Measurements from ENCODE around the gene ITGA1.

Gene ITGA1

GRCh38 chr5:52897238-52897614, 109.5 kb downstream of the ITGA1 start:
- no peak for DNase-seq (ENCODE audit: low spot score)

GRCh38 chr5:52898961-52899680, 111.4 kb downstream of the ITGA1 start:
- no peak for DNase-seq (ENCODE audit: low spot score)

- DNase-seq (ENCODE audit: low spot score): no peak
Observed at GRCh38 chr5:52903142-52903541, 115.4 kb downstream of the ITGA1 start.

- no peak for DNase-seq (ENCODE audit: low spot score)
Observed at GRCh38 chr5:52906343-52906742, 118.6 kb downstream of the ITGA1 start.

- no peak for DNase-seq (ENCODE audit: low spot score)
Observed at GRCh38 chr5:52906845-52907244, 119.1 kb downstream of the ITGA1 start.

GRCh38 chr5:52909192-52909591, 121.5 kb downstream of the ITGA1 start:
- no peak for DNase-seq (ENCODE audit: low spot score)

- DNase-seq (ENCODE audit: low spot score): no peak
Observed at GRCh38 chr5:52910071-52910470, 122.4 kb downstream of the ITGA1 start.

GRCh38 chr5:52915176-52915875, 127.6 kb downstream of the ITGA1 start:
- peak; percentile 78 for DNase-seq (ENCODE audit: low spot score)

GRCh38 chr5:52920929-52921328, 133.2 kb downstream of the ITGA1 start:
- no peak for DNase-seq (ENCODE audit: low spot score)

GRCh38 chr5:52922384-52922783, 134.7 kb downstream of the ITGA1 start:
- no peak for DNase-seq (ENCODE audit: low spot score)

GRCh38 chr5:52924456-52924855, 136.7 kb downstream of the ITGA1 start:
- no peak for DNase-seq (ENCODE audit: low spot score)

- DNase-seq (ENCODE audit: low spot score): no peak
Observed at GRCh38 chr5:52925001-52925400, 137.3 kb downstream of the ITGA1 start.

GRCh38 chr5:52928689-52929088, 141.0 kb downstream of the ITGA1 start:
- DNase-seq (ENCODE audit: low spot score): no peak

GRCh38 chr5:52938226-52938625, 150.5 kb downstream of the ITGA1 start:
- DNase-seq (ENCODE audit: low spot score): no peak

GRCh38 chr5:52943285-52943684, 155.6 kb downstream of the ITGA1 start:
- DNase-seq (ENCODE audit: low spot score): no peak

GRCh38 chr5:52943808-52944207, 156.1 kb downstream of the ITGA1 start:
- DNase-seq (ENCODE audit: low spot score): no peak

- no peak for DNase-seq (ENCODE audit: low spot score)
Observed at GRCh38 chr5:52945040-52945439, 157.3 kb downstream of the ITGA1 start.

GRCh38 chr5:52947208-52947607, 159.5 kb downstream of the ITGA1 start:
- no peak for DNase-seq (ENCODE audit: low spot score)

- DNase-seq (ENCODE audit: low spot score): no peak
Observed at GRCh38 chr5:52947851-52948250, 160.1 kb downstream of the ITGA1 start.

GRCh38 chr5:52948418-52949076, 160.8 kb downstream of the ITGA1 start:
- peak; percentile 74 for DNase-seq (ENCODE audit: low spot score)

- no peak for DNase-seq (ENCODE audit: low spot score)
Observed at GRCh38 chr5:52950686-52951085, 163.0 kb downstream of the ITGA1 start.

GRCh38 chr5:52952483-52952882, 164.8 kb downstream of the ITGA1 start:
- no peak for DNase-seq (ENCODE audit: low spot score)

- DNase-seq (ENCODE audit: low spot score): no peak
Observed at GRCh38 chr5:52956014-52956413, 168.3 kb downstream of the ITGA1 start.

All from CD4-positive, alpha-beta T cell treated with Interleukin-15 for 4 hours (primary cell).